PC-9 (cell line): ENCODE measurements around the gene GARNL3. TPM values are rescaled to one million over a fixed set of nuclear protein-coding genes. Genes with fewer than 3 reads are reported as not detected.

Source experiments
- BruUV-seq: library from RNA; stranded (reverse); fragments of 400-500 nt; replicated peaks from 2 replicates; lab custom pipeline; 2021; lab: Mats Ljungman, UMichigan
- CTCF ChIA-PET: fragments of 300-600 bp; sonication (Branson Sonifier 250); formaldehyde crosslinking; loops from one replicate; lab custom pipeline; 2022; ENCODE audit warnings: antibody characterized with exemption; lab: Charles Lee
- POLR2A ChIA-PET: fragments of 300-600 bp; sonication (Branson Sonifier 250); formaldehyde crosslinking; loops from one replicate; lab custom pipeline; 2022; ENCODE audit warnings: antibody characterized with exemption; ENCODE audit not compliant: unreplicated experiment; lab: Charles Lee
- DNase-seq, 2 experiments: peaks; one replicate each; pipeline versions ENCODE4 v3.0.0 to v3.0.0-alpha.2; 2015 to 2022; ENCODE audit warnings: mixed read lengths in 1 of 2
- H2AFZ ChIP-seq: fragments of 200-600 bp; sonication (generic); 2 replicates; pipeline ENCODE4 v1.8.1; 2017; ENCODE audit warnings: antibody characterized with exemption
- H3F3A ChIP-seq: fragments of 200-600 bp; sonication (generic); 2 replicates; pipeline ENCODE4 v1.8.1; 2017; ENCODE audit warnings: antibody characterized with exemption, mild to moderate bottlenecking, low read depth; ENCODE audit not compliant: insufficient read depth
- H3K27ac ChIP-seq: fragments of 200-600 bp; sonication (generic); 2 replicates; pipeline ENCODE4 v1.6.1; 2016; ENCODE audit warnings: mixed run types
- H3K27me3 ChIP-seq: fragments of 200-600 bp; sonication (generic); 2 replicates; pipeline ENCODE4 v1.6.1; 2016; ENCODE audit warnings: low read depth, mixed run types; ENCODE audit not compliant: insufficient read depth
- H3K36me3 ChIP-seq: fragments of 200-600 bp; sonication (generic); 2 replicates; pipeline ENCODE4 v1.6.1; 2016; ENCODE audit warnings: low read depth, mixed run types
- H3K4me1 ChIP-seq: fragments of 200-600 bp; sonication (generic); replicated peaks from 2 replicates; pipeline ENCODE4 v1.6.1; 2016; ENCODE audit warnings: mixed run types; ENCODE audit not compliant: insufficient read depth
- H3K4me2 ChIP-seq: fragments of 200-600 bp; sonication (generic); 2 replicates; pipeline ENCODE4 v1.6.1; 2017; ENCODE audit warnings: mixed run types
- H3K4me3 ChIP-seq: fragments of 200-600 bp; sonication (generic); 2 replicates; pipeline ENCODE4 v1.6.1; 2016; ENCODE audit warnings: mixed run types
- H3K79me2 ChIP-seq: fragments of 200-600 bp; sonication (generic); 2 replicates; pipeline ENCODE4 v1.6.1; 2017; ENCODE audit warnings: low read depth, mixed run types
- H3K9me2 ChIP-seq: fragments of 200-600 bp; sonication (generic); 2 replicates; pipeline ENCODE4 v1.8.1; 2017; ENCODE audit warnings: mild to moderate bottlenecking; ENCODE audit not compliant: insufficient read depth
- H3K9me3 ChIP-seq: fragments of 200-600 bp; sonication (generic); 2 replicates; pipeline ENCODE4 v1.8.1; 2016; ENCODE audit warnings: low read depth; ENCODE audit not compliant: insufficient read depth
- H4K20me1 ChIP-seq: fragments of 200-600 bp; sonication (generic); 2 replicates; pipeline ENCODE4 v1.8.1; 2017; ENCODE audit not compliant: insufficient read depth
- CTCF ChIP-seq: fragments of 200-600 bp; sonication (generic); conservative IDR thresholded peaks from 2 replicates; pipeline ENCODE4 v1.6.1; 2017; ENCODE audit warnings: mixed run types, antibody characterized with exemption, mild to moderate bottlenecking, moderate library complexity
- EZH2 ChIP-seq: fragments of 200-600 bp; sonication (generic); IDR thresholded peaks from 2 replicates; pipeline ENCODE4 v1.8.0; 2017; ENCODE audit warnings: antibody characterized with exemption, low read depth
- intact Hi-C: fragments of 100-400 bp; cut with micrococcal nuclease; formaldehyde crosslinking; loops from one replicate; pipeline ENCODE4 v1.10.0; 2022; ENCODE audit not compliant: unreplicated experiment
- total RNA-seq: library from RNA; stranded (reverse); gene quantifications from 2 replicates; pipeline ENCODE4 v1.2.3, GENCODE V29; 2021

Gene GARNL3
- total RNA-seq, 1 experiment from 2014 or later, result 10.8 TPM

- POLR2A ChIA-PET, result no interaction called here
- Histone ChIP-seq H2AFZ (no peak overlapping the region), H3K79me2 (no peaks in the 10 kb centered on the region), H3F3A (no peaks in the 10 kb centered on the region), H3K27me3 (no peaks in the 10 kb centered on the region), H4K20me1 (no peaks in the 10 kb centered on the region; the same call in 1 of the 2 replicates), H3K4me2 (no peak overlapping the region), H3K27ac (no peak overlapping the region), H3K4me1 (no peaks in the 10 kb centered on the region), H3K36me3 (no peaks in the 10 kb centered on the region), H3K4me3 (no peak overlapping the region), H3K9me3 (no peaks in the 10 kb centered on the region), H3K9me2 (no peaks in the 10 kb centered on the region)
- BruUV-seq, result no TSS peak
- no peak for TF ChIP-seq CTCF
- no peak for TF ChIP-seq EZH2
- intact Hi-C loops, result no loop called here
- DNase-seq, result no peak
- CTCF ChIA-PET, result interaction anchor here (0.6 kb wide), 1 partner anchor 347 kb away, joined by 3 read pairs; no protein-coding TSS in a partner anchor
Observed at GRCh38 chr9:127323393-127323792, 58.8 kb downstream of the GARNL3 start.

- Histone ChIP-seq H3K9me2 (no peaks in the 10 kb centered on the region), H3F3A (peaks cover 8% of the 10 kb centered on the region; the same call in 1 of the 2 replicates), H3K9me3 (no peaks in the 10 kb centered on the region), H3K27ac (no peak overlapping the region), H2AFZ (no peak overlapping the region), H4K20me1 (no peaks in the 10 kb centered on the region), H3K4me3 (no peak overlapping the region), H3K4me1 (peaks cover 28% of the 10 kb centered on the region), H3K4me2 (no peak overlapping the region), H3K36me3 (no peaks in the 10 kb centered on the region), H3K27me3 (no peaks in the 10 kb centered on the region), H3K79me2 (no peaks in the 10 kb centered on the region)
- TF ChIP-seq EZH2 (no peak), CTCF (no peak)
- ChIA-PET CTCF (no interaction called here), POLR2A (no interaction called here)
- no TSS peak for BruUV-seq
- intact Hi-C loops, result no loop called here
- DNase-seq, result no peak
Observed at GRCh38 chr9:127330501-127330900, 65.9 kb downstream of the GARNL3 start.

- Histone ChIP-seq H4K20me1 (no peaks in the 10 kb centered on the region), H3F3A (peaks cover 32% of the 10 kb centered on the region), H3K9me2 (no peaks in the 10 kb centered on the region), H3K36me3 (no peaks in the 10 kb centered on the region), H3K9me3 (no peaks in the 10 kb centered on the region), H3K4me2 (no peak overlapping the region), H2AFZ (no peak overlapping the region), H3K4me1 (peaks cover 58% of the 10 kb centered on the region), H3K79me2 (no peaks in the 10 kb centered on the region), H3K27ac (no peak overlapping the region), H3K4me3 (no peak overlapping the region), H3K27me3 (no peaks in the 10 kb centered on the region)
- TF ChIP-seq EZH2, result no peak
- no peak for TF ChIP-seq CTCF
- ChIA-PET POLR2A (interaction anchor here (0.6 kb wide), 1 partner anchor 287 kb away, joined by 9 read pairs; no protein-coding TSS in a partner anchor), CTCF (no interaction called here)
- no TSS peak for BruUV-seq
- DNase-seq, result no peak
- intact Hi-C loops, result no loop called here
Observed at GRCh38 chr9:127333221-127334064, 68.9 kb downstream of the GARNL3 start.
